Activated CD8-positive, alpha-beta memory T cell treated with anti-CD3 and anti-CD28 coated beads for 4 hours (primary cell): ENCODE data around the gene PAFAH1B1.

Source experiments
- DNase-seq, 2 donors: peaks; one replicate each; pipeline ENCODE4 v3.0.0-alpha.2; 2020; ENCODE audit warnings: low read depth in 2 of 2

Gene PAFAH1B1

DNA sequence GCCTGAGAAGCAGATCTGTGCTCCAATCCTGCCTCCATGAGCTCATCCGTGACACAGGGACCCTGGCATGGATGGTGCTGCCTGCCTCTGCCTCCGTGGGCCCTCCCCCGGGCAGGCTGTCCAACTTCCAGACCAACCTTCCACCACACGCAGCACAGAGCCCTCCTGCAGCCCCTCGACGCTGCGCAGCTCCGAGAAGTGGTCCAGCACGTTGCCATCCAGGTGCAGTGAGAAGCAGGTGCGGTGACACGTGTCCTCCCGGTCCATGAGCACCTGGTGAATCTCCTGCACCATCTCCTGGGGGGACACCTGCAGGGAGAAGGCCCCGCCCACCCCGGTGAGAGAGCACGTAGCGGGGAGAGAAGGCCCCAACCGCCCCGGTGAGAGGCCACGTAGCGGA, 109.7 kb downstream of the PAFAH1B1 start:
- no peak for DNase-seq

DNA sequence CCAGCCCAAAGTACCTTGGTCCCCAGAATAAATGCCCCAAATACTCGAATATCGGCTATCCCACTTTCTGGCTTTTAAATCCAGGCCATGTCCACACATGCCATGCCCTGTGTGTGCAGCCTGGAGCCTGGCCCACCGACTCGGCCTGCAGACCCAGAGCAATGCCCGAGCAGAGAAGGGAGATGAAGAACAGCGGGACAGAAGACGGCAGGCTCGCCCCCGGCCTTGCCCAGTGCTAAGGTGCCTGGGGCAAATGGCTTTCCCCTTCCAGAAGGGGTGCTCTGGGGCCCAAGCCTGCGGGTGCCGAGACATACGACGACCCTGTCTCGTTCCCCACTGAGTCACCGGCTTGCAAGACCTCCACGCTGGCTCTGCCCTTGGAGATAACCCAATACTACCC, 110.2 kb downstream of the PAFAH1B1 start:
- no peak for DNase-seq

DNA sequence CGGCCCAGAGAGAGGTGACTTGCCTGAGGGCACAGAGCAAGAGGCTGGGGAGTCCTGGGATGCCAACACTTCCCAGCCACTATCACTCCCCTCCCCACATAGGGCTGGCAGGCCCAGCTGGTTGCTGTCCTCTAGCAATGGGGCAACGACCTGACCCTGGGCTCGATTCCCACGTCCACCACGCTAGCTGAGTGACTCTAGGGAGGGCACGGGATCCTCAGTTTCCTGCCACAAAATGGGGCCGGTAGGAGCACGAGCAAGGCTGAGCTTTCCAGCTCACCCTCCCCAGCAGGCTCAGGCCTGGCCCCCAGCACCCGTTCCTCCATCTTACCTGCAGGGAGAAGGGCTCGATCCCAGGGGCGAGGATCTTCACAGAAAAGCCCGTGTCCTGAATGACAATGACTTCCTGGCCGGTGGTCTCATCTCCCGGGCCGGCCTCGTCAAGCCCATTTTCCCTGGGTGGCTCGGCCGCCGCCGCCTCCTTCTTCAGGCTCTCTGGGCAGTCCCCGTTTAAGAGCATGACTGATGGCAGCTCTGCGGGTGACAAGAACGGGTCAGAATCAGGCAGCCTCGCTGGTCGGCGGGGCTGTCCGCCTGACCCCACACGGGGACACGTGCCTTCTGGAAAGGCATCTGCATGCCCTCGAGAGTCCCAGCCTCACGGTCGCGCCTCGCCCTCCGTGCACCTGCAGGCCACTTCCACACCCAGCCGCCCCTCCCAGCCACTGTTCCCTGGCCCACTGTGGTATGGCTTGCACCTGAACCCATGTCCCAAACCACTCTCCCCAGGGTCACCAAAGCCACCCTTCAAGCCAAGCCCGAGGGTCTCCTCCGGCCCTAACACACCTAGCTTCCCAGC, 110.8 kb downstream of the PAFAH1B1 start:
- DNase-seq = no peak

DNA sequence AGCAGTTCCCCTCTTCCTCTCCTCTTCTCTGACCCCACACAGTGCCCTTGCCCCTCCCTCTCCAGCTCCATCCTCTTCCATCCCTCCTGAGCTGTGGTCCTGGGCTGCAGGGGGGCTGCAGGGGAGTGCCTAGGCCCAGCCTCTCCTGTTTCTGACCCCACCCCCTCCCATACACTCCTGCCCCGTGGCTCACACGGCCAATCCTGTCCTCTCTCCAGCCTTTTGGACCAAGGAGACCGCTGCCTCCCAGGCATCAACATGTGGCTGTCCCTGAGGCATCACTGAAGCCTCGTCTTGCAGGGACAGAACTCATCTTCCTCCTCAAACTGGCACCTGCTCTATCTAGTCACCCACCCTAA, 111.4 kb downstream of the PAFAH1B1 start:
- no peak for DNase-seq

DNA sequence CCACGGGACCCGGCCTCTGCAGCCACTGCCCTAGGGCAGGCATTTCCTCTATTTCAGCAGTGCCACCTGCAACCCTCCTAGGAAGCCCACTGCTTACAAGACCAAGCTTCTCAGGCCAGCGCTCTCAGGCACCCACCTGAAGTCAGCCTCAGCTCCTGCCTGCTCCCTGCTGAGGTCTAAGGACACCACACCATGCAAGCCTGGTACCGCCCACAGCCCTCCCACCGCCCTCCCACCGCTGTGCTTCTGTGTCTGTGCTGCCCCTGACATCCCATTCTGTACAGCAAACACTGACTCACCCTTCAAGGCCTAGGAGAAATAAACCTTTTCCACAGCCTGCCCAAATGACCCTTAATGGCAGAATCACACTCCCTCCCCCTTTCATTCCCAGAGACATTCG, 111.8 kb downstream of the PAFAH1B1 start:
- DNase-seq = no peak

DNA sequence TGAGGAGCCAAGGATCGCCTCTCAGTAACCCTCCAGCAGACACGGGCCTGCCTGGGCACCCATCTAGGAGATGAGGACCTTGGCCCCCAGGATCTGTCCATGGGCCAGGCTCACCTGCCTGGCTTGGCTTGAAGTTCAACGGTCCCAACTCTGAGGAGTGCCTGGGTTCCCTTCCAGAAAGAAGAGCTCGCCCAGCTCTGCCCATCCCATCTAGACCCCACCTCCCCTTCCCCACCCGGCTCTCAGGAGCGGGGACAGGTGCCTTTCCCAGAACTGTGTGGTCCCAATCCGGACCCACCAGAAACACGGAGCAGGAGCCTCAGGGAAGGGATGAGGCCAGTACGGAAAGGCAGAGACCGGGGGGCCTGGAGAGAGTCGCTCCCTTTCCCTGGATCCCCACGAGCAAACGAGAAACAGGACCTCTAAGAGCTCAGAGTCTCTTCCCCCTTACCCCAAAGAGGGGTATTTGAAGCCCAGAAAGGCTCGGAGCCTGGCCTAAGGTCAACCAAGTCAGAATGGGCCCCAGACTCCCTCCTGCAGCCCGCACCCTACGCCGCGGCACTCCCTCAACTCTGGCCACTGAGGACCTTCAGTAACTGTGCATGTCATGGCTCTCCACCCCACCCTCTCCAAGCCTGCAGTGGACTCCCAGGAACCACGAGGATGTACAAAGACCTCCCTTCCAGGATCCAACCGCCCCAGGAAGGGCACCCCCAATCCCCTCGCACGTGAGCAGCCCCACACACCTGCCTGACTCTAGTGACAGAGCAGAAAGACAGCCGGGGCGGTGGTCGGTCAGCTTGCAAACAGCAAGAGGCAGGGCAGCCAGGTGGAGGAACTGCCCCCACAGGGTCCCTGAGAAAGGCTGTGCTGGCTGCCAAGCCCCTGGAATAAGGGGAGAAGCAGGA, 112.7 kb downstream of the PAFAH1B1 start:
- no peak for DNase-seq

DNA sequence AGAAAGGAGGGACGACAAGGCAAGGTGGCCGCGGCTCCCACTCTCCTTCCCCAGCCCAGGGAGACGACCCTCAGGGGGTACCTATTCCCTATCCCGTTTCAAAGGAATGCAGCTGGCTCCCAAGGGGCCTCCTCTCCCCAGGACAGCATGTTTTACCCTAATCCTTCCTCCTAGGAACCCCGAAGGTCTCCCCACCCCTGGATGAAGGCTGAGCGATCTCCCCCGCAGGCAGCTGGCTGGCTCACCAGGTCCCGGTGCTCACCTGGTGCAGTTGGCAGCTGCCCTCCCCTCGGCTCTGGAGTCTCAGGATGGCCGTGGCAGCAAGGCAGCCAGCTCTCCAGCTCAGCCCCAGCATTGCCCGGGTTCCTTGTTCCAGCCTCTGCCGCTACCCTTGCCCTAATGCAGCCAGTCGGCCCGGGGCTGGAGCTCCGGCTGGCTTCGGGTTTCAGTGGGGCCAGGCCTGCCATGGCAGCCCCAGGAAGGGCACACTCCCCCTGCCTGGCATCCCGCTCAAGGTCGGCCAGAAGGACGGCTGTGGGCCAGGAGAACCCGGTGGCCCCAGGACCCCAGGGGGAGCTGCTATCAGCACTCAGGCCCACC, 113.6 kb downstream of the PAFAH1B1 start:
- no peak for DNase-seq

DNA sequence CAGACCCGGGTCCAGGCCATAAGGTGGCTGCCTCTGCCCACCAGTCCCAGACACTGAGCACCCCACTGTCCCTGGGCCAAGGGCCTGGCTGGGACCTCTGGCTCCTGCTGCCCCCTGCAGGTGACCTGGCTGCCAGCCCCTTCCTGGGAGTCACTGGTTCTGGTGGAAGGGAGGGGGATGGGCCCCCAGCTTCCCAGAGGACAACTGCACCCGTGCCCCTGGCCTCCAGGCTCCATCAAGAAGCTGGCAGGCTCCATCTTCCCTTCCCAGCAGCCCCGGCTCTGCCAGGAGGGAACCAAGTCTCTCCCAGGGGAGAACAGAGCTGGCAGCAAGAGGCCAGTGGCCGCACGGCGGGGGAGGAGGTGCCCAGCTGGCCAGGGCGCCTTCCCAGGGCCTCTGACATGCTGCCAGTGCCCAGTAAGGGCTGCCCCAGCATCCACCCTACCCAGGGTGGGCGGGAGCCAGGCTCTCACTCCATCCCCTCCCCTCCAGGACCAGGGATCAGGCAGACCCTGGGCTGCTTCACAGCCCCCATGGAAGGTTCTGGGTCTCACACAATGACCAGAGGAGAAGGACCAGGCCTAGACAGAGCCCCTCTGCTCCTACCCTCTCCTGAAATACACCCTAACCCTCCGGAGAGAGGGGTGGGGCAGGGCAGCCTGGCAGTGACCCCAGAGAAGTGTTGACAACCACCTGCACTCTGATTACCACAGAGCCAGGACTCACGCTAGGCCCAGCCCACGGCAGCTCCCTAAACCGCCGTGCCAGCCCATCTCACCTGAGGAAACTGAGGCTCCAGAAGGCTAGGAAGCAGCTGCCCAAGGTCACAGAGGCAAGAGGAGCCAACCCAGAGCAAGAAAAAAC, 114.5 kb downstream of the PAFAH1B1 start:
- DNase-seq = no peak

DNA sequence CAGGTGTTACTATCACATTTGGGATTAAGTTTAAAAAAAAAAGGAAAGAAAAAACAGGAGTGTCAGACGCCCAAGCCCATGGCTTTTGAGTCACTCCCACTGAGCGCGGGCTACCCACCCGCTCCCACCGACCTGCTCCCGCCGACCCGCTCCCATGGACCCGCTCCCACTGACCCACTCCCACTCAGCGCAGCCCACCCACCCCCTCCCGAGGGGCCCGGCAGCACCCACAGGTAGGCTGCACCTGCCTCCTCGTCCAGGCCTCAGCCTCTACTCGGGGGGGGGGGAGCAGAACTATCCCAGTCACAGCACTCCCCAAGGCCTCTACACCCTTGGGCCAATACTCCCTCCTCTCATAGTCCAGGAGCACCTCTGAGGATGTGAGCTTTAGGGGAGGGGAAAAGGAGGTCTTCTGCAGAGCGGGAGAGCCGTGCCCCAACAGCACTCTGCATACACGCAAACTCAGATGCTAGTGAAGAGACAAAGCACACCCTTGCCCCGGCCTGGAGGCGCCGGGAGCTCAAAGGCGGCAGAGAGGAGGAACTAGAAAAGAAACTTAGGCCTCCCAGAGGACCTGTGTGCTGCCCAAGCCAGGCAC, 115.2 kb downstream of the PAFAH1B1 start:
- no peak for DNase-seq

DNA sequence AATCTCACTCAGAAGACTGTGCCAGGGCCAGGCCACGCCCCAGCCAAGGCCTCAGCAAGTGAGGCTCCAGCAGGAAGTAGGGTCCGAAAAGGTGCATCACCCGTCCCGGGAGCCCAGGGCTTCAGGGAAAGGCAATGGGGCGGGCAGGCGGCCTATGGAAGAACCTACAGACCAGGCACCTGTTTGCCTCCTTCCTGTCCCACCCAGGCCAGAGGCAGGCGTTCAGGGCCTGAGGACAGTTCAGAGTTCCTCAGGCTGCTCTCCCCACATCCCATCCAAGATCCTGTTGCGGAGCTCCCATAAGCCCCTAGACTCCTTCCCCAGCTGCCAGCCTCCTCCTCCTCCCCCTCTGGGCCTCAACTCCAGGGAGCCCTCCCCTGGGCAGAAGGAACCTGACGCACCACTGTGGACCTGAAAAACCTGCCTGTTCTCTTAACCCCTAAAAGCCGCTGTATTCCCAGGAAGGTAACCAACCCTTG, 115.8 kb downstream of the PAFAH1B1 start:
- no peak for DNase-seq

DNA sequence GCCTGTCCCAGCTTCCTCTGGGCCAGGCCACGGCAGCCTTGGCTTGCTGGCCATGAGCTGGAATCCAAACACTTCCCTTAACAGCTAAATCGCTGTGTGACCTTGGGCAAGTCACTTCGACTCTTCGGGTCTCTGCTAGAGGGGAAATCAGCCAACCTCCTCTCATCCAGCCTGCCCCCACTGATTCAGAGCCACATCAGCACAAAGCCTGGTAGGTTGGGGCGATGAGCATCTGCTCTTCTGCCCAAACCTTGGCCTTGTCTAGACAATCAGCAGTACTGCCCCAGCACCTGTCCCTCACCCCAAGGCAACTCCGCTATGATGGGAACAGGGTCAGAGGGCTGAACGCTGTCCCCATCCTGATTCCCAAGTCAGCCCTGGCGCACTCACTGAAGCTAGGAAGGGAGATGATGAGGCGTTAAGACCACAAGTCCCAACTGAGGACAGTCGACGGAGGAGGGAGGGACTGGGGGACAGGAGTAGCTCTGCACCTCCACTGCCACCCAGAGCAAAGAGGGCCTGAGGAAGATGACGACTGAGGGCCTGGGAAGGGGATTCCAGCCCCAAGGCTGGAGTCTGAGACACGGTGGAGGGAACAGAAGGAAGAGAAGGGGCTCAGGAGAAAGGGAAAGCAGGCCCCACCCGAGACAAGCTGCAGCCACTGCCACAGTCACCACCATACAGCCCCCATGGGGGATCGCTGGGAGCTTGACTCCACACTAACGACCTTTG, 116.8 kb downstream of the PAFAH1B1 start:
- DNase-seq = no peak

DNA sequence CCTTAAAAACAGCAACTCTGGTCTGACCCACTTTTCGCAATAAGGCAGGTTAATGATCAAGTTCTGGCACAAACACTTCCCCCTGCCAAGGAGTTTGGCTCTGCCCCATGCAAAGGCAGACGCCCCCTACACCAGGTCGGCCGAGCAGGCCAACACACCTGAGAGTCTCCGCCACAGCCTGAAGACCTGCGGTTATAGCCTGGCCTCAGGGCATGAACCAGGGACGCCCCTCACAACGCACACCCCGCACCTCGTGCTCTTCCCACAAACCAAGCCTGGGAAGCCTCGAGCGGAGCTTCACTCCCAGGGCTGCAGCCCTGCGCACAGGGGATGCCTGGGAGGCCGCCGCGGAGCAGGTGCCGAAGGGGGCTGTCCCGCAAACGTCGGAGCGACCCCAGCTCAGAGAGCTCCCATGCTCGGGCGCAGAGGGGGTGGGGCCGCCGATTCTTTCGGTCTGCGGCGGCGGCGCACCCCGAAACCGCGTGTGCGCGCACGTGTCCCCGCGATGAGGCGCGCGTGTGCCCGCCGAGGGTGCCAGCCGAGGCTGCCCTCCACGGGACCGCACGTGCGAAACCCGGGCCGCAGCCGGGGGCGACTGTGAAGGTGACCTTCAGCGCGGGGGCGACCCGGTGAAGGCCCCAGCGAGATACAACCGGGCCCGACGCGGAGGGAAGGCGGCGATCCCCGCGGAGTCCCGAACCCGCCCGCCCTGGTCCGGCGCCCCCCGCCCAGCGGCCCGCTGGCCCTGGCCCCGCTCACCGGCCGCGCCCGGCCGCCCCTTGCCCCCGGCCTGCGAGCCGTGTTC, 117.6 kb downstream of the PAFAH1B1 start:
- DNase-seq = no peak

DNA sequence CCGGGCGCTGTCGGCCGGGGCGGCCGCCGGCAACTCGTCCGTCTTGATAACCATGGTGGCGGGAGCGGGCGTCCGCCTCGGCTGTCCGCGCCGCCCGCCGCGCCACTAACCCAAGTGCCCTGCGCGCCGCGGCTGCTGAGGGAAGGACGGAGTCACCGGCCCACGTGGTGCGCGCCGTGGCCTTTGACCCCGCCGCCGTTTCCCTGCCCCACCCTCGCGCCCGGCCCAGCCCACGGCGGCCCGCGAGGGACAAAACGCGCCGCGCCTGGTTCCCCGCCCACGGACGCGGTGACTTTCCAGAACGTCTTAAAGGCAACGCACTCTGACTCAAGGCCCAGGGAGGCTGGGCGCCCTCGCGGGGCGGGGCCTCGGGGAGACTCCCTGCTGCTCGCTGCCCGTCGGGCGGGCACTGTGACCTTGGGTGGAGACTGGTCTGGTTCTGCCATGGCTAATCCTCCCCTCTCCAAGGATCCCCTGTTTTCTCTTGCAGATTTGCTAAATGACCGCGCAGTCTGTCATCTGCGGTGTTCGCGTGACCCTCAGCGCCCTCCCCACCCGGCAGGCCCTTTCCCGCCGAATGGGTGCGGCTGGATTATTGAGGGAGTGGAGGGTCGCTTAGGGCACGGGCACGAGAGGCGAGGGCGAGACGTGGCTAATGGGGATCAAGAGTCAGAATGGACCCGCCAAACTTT, 118.3 kb downstream of the PAFAH1B1 start, which contains the start of gene CLUH:
Gene CLUH (minus strand): TSS at position 157 of the 692 bp plus-strand sequence. CDS start 103 bp downstream, at position 54.
- peak; percentile 94 to 95 for DNase-seq

DNA sequence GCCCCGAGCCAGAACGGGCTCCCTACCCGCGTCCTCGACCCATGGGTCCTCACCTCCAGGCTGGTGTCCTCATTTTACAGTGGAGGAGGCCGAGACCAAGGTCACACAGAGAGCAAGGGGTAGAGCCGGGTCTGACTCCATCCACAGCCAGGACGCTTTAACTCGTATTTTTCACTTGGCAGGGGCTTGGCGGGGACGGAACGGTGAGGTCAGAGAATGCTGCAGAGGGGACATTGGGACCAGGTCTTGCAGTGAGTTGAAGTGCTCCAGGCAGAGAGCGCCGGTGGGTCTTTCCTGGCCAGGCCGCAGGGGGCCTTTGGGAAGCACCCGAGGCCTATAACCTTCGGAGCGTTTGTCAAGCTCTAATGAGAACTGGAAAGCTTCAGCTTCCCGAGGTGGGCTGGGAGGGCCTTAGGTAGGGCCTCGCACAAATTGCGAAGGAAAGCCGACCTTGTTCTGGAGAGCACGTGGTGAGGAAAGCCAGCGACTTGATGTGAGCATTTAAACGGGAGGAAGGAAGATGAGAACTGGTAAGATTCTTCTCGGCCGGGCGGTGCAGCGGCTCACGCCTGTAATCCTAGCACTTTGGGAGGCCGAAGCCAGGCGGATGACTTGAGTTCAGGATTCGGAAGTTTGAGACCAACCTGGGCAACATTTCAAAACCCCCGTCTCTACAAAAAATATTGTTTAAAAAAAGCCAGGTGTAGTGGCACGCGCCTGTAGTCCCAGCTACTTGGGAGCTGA, 119.0 kb downstream of the PAFAH1B1 start:
- DNase-seq = no peak

DNA sequence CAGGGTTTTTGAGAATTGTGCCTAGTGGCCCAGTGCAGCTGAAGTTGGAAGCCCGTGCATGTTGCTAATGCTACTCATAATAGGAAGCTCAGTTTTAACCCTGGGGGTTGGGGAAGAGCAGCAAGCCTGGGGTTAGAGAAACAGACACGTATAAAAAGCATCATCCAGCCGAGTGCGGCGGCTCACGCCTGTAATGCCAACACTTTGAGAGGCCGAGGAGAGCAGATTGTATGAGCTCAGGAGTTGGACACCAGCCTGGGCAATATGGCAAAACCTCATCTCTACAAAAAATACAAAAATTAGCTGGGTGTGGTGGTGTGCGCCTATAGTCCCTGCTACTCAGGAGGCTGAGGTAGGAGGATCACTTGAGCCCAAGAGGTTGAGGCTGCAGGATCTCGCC, 120.4 kb downstream of the PAFAH1B1 start:
- DNase-seq = no peak

DNA sequence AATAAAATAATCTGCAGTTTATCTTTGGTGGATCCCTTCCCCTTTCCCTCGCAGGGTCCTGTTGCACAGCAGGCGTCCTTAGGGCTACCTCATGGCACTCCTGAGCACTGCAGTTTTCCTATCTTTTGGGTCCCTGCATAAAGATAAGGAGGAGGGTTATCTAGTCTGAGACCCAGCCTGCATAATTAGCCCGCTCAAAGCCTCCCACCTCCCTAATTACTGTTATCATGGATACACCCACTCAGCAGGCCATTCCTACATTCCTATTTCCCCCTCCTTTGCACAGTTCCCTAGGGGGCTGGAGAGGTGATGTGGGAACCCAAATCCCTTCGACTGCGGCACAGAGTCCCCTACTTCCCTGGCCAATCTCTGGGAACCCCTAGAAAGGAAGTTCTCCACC, 123.2 kb downstream of the PAFAH1B1 start:
- no peak for DNase-seq

DNA sequence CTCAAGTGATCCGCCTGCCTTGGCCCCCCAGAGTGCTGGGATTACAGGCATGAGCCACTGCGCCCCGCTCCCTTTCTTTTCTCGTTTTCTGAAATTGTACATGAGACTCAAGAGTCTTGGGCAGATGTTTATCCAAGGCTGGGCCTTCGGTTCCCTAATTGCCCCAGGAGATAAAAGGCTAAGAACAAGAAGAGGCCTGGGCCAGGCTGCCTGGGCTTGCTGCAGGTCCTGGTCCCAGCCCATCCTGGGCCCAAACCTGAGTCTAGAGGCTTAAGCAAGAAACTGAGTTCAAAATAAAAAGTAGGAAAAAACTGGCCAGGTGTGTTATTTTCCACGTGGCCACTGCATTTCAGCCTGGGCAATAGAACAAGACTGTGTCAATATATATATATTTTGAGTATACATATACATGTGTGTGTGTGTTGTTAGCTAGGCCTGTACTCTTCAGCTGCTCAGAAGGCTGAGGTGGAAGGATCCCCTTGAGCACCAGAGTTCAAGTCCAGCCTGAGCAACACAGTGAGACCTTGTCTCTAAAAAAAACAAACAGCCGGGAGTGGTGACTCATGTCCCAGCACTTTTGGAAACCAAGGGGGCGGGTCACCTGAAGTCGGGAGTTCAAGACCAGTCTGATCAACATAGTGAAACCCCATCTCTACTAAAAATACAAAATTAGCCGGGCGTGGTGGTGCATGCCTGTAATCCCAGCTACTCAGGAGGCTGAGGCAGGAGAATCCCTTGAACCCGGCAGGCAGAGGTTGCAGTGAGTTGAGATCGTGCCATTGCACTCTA, 124.9 kb downstream of the PAFAH1B1 start:
- no peak for DNase-seq
